MM.1S (cell line): ENCODE data around the gene UBE2F.
"Not testable (repeated sequence)": the region's sequence is repeated elsewhere in the genome, so short reads cannot be mapped to it uniquely, and the experiment has no call there.

ENCODE experiments used
- DNase-seq: peaks from one replicate; pipeline ENCODE4 v3.0.0-alpha.2; 2015
- H2AFZ ChIP-seq: fragments of 300-600 bp; sonication (generic); 2 replicates; pipeline ENCODE4 v1.6.0; 2016; ENCODE audit warnings: antibody characterized with exemption, low read length
- H3F3A ChIP-seq: fragments of 300-600 bp; sonication (generic); 2 replicates; pipeline ENCODE4 v1.6.1; 2016; ENCODE audit warnings: mild to moderate bottlenecking, antibody characterized with exemption, low read length, moderate library complexity, mixed read lengths; ENCODE audit not compliant: insufficient read depth
- H3K27ac ChIP-seq: fragments of 300-600 bp; sonication (generic); 2 replicates; pipeline ENCODE4 v1.5.1; 2016; ENCODE audit warnings: mild to moderate bottlenecking, low read length
- H3K27me3 ChIP-seq: fragments of 300-600 bp; sonication (generic); replicated peaks from 2 replicates; pipeline ENCODE4 v1.6.0; 2016; ENCODE audit warnings: low read length; ENCODE audit not compliant: insufficient read depth
- H3K36me3 ChIP-seq: fragments of 300-600 bp; sonication (generic); replicated peaks from 2 replicates; pipeline ENCODE4 v1.6.1; 2016; ENCODE audit warnings: mild to moderate bottlenecking, low read length, mixed read lengths; ENCODE audit not compliant: insufficient read depth
- H3K4me1 ChIP-seq: fragments of 300-600 bp; sonication (generic); 2 replicates; pipeline ENCODE4 v1.6.1; 2016; ENCODE audit warnings: low read length, mixed read lengths
- H3K4me2 ChIP-seq: fragments of 300-600 bp; sonication (generic); 2 replicates; pipeline ENCODE4 v1.6.0; 2016; ENCODE audit warnings: low read depth, low read length
- H3K4me3 ChIP-seq: fragments of 300-600 bp; sonication (generic); 2 replicates; pipeline ENCODE4 v1.5.1; 2016; ENCODE audit warnings: low read length, mixed read lengths
- H3K79me2 ChIP-seq: fragments of 300-600 bp; sonication (generic); 2 replicates; pipeline ENCODE4 v1.6.1; 2016; ENCODE audit warnings: mixed run types, low read length, mixed read lengths
- H3K9ac ChIP-seq: fragments of 300-600 bp; sonication (generic); 2 replicates; pipeline ENCODE4 v1.6.1; 2016; ENCODE audit warnings: low read length, mixed read lengths
- H3K9me2 ChIP-seq: fragments of 300-600 bp; sonication (generic); replicated peaks from 2 replicates; pipeline ENCODE4 v1.6.1; 2016; ENCODE audit warnings: mild to moderate bottlenecking, low read length, mixed read lengths; ENCODE audit not compliant: insufficient read depth
- H3K9me3 ChIP-seq: fragments of 300-600 bp; sonication (generic); replicated peaks from 2 replicates; pipeline ENCODE4 v1.6.1; 2016; ENCODE audit warnings: mild to moderate bottlenecking, low read length, mixed read lengths; ENCODE audit not compliant: insufficient read depth
- H4K20me1 ChIP-seq: fragments of 300-600 bp; sonication (generic); 2 replicates; pipeline ENCODE4 v1.6.1; 2016; ENCODE audit warnings: mild to moderate bottlenecking, low read length, moderate library complexity, mixed read lengths; ENCODE audit not compliant: insufficient read depth
- EZH2 ChIP-seq: fragments of 300-600 bp; sonication (generic); optimal IDR thresholded peaks from 2 replicates; pipeline ENCODE3; 2017; ENCODE audit warnings: low read depth, mild to moderate bottlenecking, antibody characterized with exemption, low read length, mixed read lengths
- EZH2phosphoT487 ChIP-seq: fragments of 300-600 bp; sonication (generic); IDR thresholded peaks from 2 replicates; pipeline ENCODE4 v1.6.1; 2018; ENCODE audit warnings: antibody characterized with exemption, low read length
- TF ChIP-seq, protein P1 (sequence below): fragments of 300-600 bp; sonication (generic); IDR thresholded peaks from 2 replicates; pipeline ENCODE4 v1.5.1; 2016; ENCODE audit warnings: antibody characterized with exemption, low read length, mixed read lengths

The UBE2F gene

GRCh38 chr2:238065071-238065846 lies 98.4 kb downstream of the UBE2F start:
- Histone ChIP-seq H3K4me3 (no peak overlapping the region), H3K9ac (no peak overlapping the region), H3K36me3 (no peaks in the 10 kb centered on the region; the same call in none of the 2 replicates), H3F3A (peaks cover 9% of the 10 kb centered on the region), H3K79me2 (peaks cover 17% of the 10 kb centered on the region), H3K4me1 (peaks cover 14% of the 10 kb centered on the region), H2AFZ (no peak overlapping the region), H3K9me3 (no peaks in the 10 kb centered on the region), H3K27me3 (no peaks in the 10 kb centered on the region), H3K4me2 (no peak overlapping the region), H3K9me2 (no peaks in the 10 kb centered on the region), H4K20me1 (no peaks in the 10 kb centered on the region), H3K27ac (no peak overlapping the region)
- TF ChIP-seq EZH2 (no peak), EZH2phosphoT487 (no peak)
- TF ChIP-seq, protein P1, sequence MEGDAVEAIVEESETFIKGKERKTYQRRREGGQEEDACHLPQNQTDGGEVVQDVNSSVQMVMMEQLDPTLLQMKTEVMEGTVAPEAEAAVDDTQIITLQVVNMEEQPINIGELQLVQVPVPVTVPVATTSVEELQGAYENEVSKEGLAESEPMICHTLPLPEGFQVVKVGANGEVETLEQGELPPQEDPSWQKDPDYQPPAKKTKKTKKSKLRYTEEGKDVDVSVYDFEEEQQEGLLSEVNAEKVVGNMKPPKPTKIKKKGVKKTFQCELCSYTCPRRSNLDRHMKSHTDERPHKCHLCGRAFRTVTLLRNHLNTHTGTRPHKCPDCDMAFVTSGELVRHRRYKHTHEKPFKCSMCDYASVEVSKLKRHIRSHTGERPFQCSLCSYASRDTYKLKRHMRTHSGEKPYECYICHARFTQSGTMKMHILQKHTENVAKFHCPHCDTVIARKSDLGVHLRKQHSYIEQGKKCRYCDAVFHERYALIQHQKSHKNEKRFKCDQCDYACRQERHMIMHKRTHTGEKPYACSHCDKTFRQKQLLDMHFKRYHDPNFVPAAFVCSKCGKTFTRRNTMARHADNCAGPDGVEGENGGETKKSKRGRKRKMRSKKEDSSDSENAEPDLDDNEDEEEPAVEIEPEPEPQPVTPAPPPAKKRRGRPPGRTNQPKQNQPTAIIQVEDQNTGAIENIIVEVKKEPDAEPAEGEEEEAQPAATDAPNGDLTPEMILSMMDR, result no peak
- no peak for DNase-seq

DNA sequence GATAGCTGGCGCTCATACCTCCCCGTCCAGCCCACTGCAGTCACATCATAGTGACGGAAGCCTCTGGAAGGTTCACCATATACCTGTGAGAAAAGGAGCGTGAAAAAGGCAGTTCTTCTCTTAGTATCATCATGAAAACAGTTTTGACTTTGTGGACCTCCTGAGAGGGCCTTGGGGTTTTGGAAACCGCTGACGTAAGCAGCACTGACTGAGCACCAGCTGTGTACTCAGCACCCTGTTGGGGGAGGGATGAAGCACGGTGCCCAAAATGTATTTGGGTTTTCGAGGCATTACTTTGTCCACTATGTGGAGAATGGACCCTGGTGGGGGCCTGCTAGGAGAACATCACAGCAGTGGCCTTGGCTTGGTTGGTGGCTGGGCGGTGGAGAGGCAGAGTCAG lies 99.4 kb downstream of the UBE2F start:
- H3K36me3 ChIP-seq, result no peaks in the 10 kb centered on the region; the same call in none of the 2 replicates

DNA sequence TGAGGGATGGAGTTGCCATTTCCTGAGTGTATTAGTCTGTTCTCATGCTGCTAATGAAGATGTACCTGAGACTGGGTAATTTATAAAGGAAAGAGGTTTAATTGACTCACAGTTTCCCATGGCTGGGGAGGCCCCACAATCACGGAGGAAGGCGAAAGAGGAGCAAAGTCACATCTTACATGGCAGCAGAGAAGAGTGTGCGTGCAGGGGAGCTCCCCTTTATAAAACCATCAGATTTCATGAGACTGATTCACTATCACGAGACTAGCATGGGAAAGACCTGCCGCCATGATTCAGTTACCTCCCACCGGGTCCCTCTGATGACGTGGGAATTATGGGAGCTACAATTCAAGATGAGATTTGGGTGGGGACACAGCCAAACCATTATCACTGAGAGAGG lies 99.9 kb downstream of the UBE2F start:
- not testable (repeated sequence) for H3K9ac ChIP-seq, H3K9me2 ChIP-seq, H3K36me3 ChIP-seq, DNase-seq, H3F3A ChIP-seq, H4K20me1 ChIP-seq, H3K4me3 ChIP-seq, H2AFZ ChIP-seq, H3K27ac ChIP-seq, H3K27me3 ChIP-seq, H3K9me3 ChIP-seq, H3K4me2 ChIP-seq
- H3K4me1 ChIP-seq, result peaks cover 14% of the 10 kb centered on the region
- H3K79me2 ChIP-seq, result peaks cover 10% of the 10 kb centered on the region

More for the DNA sequence above, 99.4 kb downstream of the UBE2F start:
- H3K27ac ChIP-seq, result no peak overlapping the region
- no peak overlapping the region for H2AFZ ChIP-seq
- H3K9me2 ChIP-seq, result no peaks in the 10 kb centered on the region
- H3K79me2 ChIP-seq, result peaks cover 15% of the 10 kb centered on the region
- no peak for TF ChIP-seq EZH2phosphoT487
- no peak for TF ChIP-seq EZH2
- TF ChIP-seq, protein P1, result no peak
- H3K4me1 ChIP-seq, result peaks cover 14% of the 10 kb centered on the region
- H3K9me3 ChIP-seq, result no peaks in the 10 kb centered on the region
- H3K27me3 ChIP-seq, result no peaks in the 10 kb centered on the region
- peaks cover 7% of the 10 kb centered on the region for H3F3A ChIP-seq
- no peak overlapping the region for H3K4me2 ChIP-seq
- no peak overlapping the region for H3K9ac ChIP-seq
- H4K20me1 ChIP-seq, result no peaks in the 10 kb centered on the region
- DNase-seq, result no peak
- no peak overlapping the region for H3K4me3 ChIP-seq

- Histone ChIP-seq H3K9me2 (no peaks in the 10 kb centered on the region), H3K4me3 (no peak overlapping the region), H3K36me3 (no peaks in the 10 kb centered on the region; the same call in none of the 2 replicates), H4K20me1 (no peaks in the 10 kb centered on the region), H3K27me3 (no peaks in the 10 kb centered on the region), H3K27ac (no peak overlapping the region), H3F3A (no peaks in the 10 kb centered on the region), H3K9me3 (no peaks in the 10 kb centered on the region), H3K4me1 (peaks cover 10% of the 10 kb centered on the region; the same call in 1 of the 2 replicates), H3K4me2 (no peak overlapping the region), H3K79me2 (no peaks in the 10 kb centered on the region), H3K9ac (no peak overlapping the region), H2AFZ (no peak overlapping the region)
- no peak for DNase-seq
- TF ChIP-seq EZH2 (no peak), EZH2phosphoT487 (no peak)
- TF ChIP-seq, protein P1, result no peak
Measured at GRCh38 chr2:238067939-238068338, 101.1 kb downstream of the UBE2F start.
